Neural cell (in vitro differentiated cells): Measurements from ENCODE around the gene CPSF2. TPM values are rescaled to one million over a fixed set of nuclear protein-coding genes. Genes with fewer than 3 reads are reported as not detected.

Experiments
- polyA plus RNA-seq: library from polyadenylated mRNA; depleted of rRNA; stranded (reverse); fragments of >200 nt; gene quantifications from 2 replicates; pipeline ENCODE4 v1.2.3, GENCODE V29; 2014

The CPSF2 gene
- polyA plus RNA-seq, 1 donor from 2014 or later: 18.5 TPM

Other genes with a start within 250 kb of the CPSF2 start
- 0.78 and 1.5 TPM in 2 replicates for gene FBLN5, start 174.3 kb upstream of the CPSF2 start, polyA plus RNA-seq
- gene TRIP11, start 81.9 kb upstream of the CPSF2 start, polyA plus RNA-seq: 8.7 and 8.8 TPM in 2 replicates
- gene ATXN3, start 15.4 kb upstream of the CPSF2 start, polyA plus RNA-seq: 16.7 and 30.5 TPM in 2 replicates
- gene NDUFB1, start 263 bp upstream of the CPSF2 start, polyA plus RNA-seq: 1,184 and 1,224 TPM in 2 replicates
- 0.17 and 0.30 TPM in 2 replicates for gene SLC24A4, start 201.2 kb downstream of the CPSF2 start, polyA plus RNA-seq